Heart right ventricle (tissue), 16 donors: ENCODE data around the gene NSF. TPM values are rescaled to one million over a fixed set of nuclear protein-coding genes. Genes with fewer than 3 reads are reported as not detected.

Experiments used
- ATAC-seq, 8 donors: fragments of 200-7000 bp; cut with Tn5 transposase; one replicate each; pipeline ENCODE4 v1.9.1; 2020; ENCODE audit warnings: mild to moderate bottlenecking in 8 of 8, moderate library complexity in 8 of 8, moderate number of reproducible peaks in 1 of 8
- DNase-seq, 2 donors: peaks; one replicate each; pipeline ENCODE4 v3.0.0-alpha.2; 2020
- H3K27ac ChIP-seq, 10 donors: fragments of 200-600 bp; sonication (generic) in 2 of 10; one replicate each; pipeline versions ENCODE4 v1.5.0 to v1.8.0; 2020 to 2022; ENCODE audit warnings: mild to moderate bottlenecking in 3 of 10
- H3K27me3 ChIP-seq, 7 donors: fragments of 200-600 bp; one replicate each; pipeline ENCODE4 v1.8.0; 2021 to 2022; ENCODE audit warnings: mild to moderate bottlenecking in 2 of 7
- H3K36me3 ChIP-seq, 9 donors: fragments of 200-600 bp; sonication (generic) in 1 of 9; one replicate each; pipeline versions ENCODE4 v1.5.0 to v1.8.0; 2020 to 2022; ENCODE audit warnings: mild to moderate bottlenecking in 2 of 9
- H3K4me1 ChIP-seq, 9 donors: fragments of 200-600 bp; sonication (generic) in 1 of 9; one replicate each; pipeline versions ENCODE4 v1.5.0 to v1.8.0; 2020 to 2022; ENCODE audit warnings: mild to moderate bottlenecking in 4 of 9
- H3K4me3 ChIP-seq, 10 donors: fragments of 200-600 bp; sonication (generic) in 2 of 10; one replicate each; pipeline versions ENCODE4 v1.5.0 to v1.8.0; 2020 to 2022; ENCODE audit warnings: mild to moderate bottlenecking in 7 of 10, moderate library complexity in 2 of 10
- H3K9me3 ChIP-seq, 11 donors: fragments of 200-600 bp in 10 of 11; sonication (generic) in 2 of 11; one replicate each; pipeline versions ENCODE4 v1.5.0 to v1.8.0; 2013 to 2022; ENCODE audit warnings: mild to moderate bottlenecking in 2 of 11, control low read depth in 1 of 11, moderate library complexity in 1 of 11
- WGBS, 2 donors: extraction: QIAGEN DNeasy Blood & Tissue Kit; methylation state at CpG; one replicate each; pipeline ENCODE4 v1.1.7; 2013; ENCODE audit warnings: inconsistent platforms in 1 of 2; 5-methylcytosine and 5-hydroxymethylcytosine counted together
- intact Hi-C, 10 donors: fragments of 100-400 bp; cut with DNase I; formaldehyde crosslinking; loops; one replicate each; pipeline versions ENCODE4 v1.11.1 to v1.14.2; 2022
- polyA plus RNA-seq, 2 donors: library from polyadenylated mRNA; stranded (reverse); fragments of 200-250 nt; gene quantifications; one replicate each; pipeline ENCODE4 v1.2.3, GENCODE V29; 2013
- total RNA-seq, 10 donors: library from RNA; stranded (reverse); fragmentation: NEBNext Ultra II Directional in 3 of 10; extraction: Animal tissue kit (Norgen Biotek cat#: 25700) in 3 of 10; gene quantifications; one replicate each; pipeline versions ENCODE4 v1.2.1 to v1.2.4, GENCODE V29; 2021 to 2023
- TF ChIP-seq, protein P1 (sequence below), 9 donors: fragments of 200-600 bp; sonication (generic) in 2 of 9; IDR thresholded peaks; one replicate each; pipeline versions ENCODE4 v1.5.0 to v1.8.0; 2021 to 2022; ENCODE audit warnings: antibody characterized with exemption in 9 of 9, mild to moderate bottlenecking in 5 of 9, moderate library complexity in 1 of 9
- donor health status: Arrhythmogenic right ventricular cardiomyopathy.
- donor health status: ischemic (EF 13 %, LVEDD 7.1; RV severe dilation, severe dysfunction).
- donor health status: healthy with polysubstance abuse.
- donor health status: DM: no; HTN: yes; CAD: no.
- donor health status: DM: no; HTN: no; CAD: no.
- donor health status: ischemic (EF 25% LVEDD 6.9; RV normal size, moderate dysfunction).
- donor health status: ischemic (EF 25% LVEDD 5.7; RV mildly dilated, moderate dysfunction).
- donor health status: healthy.
- donor health status: DM: yes; HTN: yes; CAD: no.
- donor health status: Ischemic cardiomyopathy.
- donor health status: ischemic (EF 35%, LVEDD 5.7; RV mildly dilated, moderate dysfunction).
- donor health status: nonischemic (EF 11% LVEDD 7.7; RV severe dilation, severe dysfunction).
- donor health status: DM: yes; HTN: yes; CAD: no.
- donor health status: PGD.
- donor health status: ischemic (EF 29% LVEDD 5.4; RV normal size, mild dysfunction).
- donor health status: nonischemic (EF 23%, LVEDD 6.1; RV moderate dilation, normal function).

The NSF gene
- total and polyA plus RNA-seq, 12 donors, result 4.5 to 28.0 (median 19.6) TPM

- Histone ChIP-seq H3K27ac (no peak overlapping the region), H3K9me3 (no peaks in the 10 kb centered on the region), H3K27me3 (no peaks in the 10 kb centered on the region), H3K4me3 (no peak overlapping the region), H3K4me1 (peaks cover 0 to under 1% (median 0%) of the 10 kb centered on the region in 9 donors), H3K36me3 (peaks cover 0 to 81% (median 0%) of the 10 kb centered on the region in 9 donors)
- DNase-seq, result no peak
- ATAC-seq, result no peak
- TF ChIP-seq, protein P1, sequence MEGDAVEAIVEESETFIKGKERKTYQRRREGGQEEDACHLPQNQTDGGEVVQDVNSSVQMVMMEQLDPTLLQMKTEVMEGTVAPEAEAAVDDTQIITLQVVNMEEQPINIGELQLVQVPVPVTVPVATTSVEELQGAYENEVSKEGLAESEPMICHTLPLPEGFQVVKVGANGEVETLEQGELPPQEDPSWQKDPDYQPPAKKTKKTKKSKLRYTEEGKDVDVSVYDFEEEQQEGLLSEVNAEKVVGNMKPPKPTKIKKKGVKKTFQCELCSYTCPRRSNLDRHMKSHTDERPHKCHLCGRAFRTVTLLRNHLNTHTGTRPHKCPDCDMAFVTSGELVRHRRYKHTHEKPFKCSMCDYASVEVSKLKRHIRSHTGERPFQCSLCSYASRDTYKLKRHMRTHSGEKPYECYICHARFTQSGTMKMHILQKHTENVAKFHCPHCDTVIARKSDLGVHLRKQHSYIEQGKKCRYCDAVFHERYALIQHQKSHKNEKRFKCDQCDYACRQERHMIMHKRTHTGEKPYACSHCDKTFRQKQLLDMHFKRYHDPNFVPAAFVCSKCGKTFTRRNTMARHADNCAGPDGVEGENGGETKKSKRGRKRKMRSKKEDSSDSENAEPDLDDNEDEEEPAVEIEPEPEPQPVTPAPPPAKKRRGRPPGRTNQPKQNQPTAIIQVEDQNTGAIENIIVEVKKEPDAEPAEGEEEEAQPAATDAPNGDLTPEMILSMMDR (IDR thresholded peaks at IDR 0.05), result no peak
- WGBS, 2 donors, result 93 to 94% methylated on average over 3 of the region's 3 CpGs
- intact Hi-C loops, result loop anchor here in 2 of 10 donors (10.0 kb wide), 2 partner anchors 69 to 89 kb away; partner anchors contain the start of gene WNT3 (in 1 of the 2)
Measured at GRCh38 chr17:46726206-46726605, 135.7 kb downstream of the NSF start.

GRCh38 chr17:46727572-46728348, 137.3 kb downstream of the NSF start:
- intact Hi-C loops, result loop anchor here in 2 of 10 donors (10.0 kb wide), 2 partner anchors 67 to 87 kb away; partner anchors contain the start of gene WNT3 (in 1 of the 2)
- Histone ChIP-seq H3K27ac (no peak overlapping the region), H3K4me3 (no peak overlapping the region), H3K9me3 (no peaks in the 10 kb centered on the region), H3K27me3 (no peaks in the 10 kb centered on the region), H3K36me3 (peaks cover 0 to 78% (median 0%) of the 10 kb centered on the region in 9 donors), H3K4me1 (no peaks in the 10 kb centered on the region)
- WGBS, 2 donors, result 96 to 98% methylated on average over 4 of the region's 4 CpGs
- DNase-seq (no peak), ATAC-seq (no peak)
- TF ChIP-seq, protein P1 (IDR thresholded peaks at IDR 0.05), result no peak

GRCh38 chr17:46730026-46730425, 139.6 kb downstream of the NSF start:
- H3K4me3 ChIP-seq, result no peak overlapping the region
- ATAC-seq (no peak), DNase-seq (no peak)
- H3K27ac ChIP-seq, result no peak overlapping the region
- H3K9me3 ChIP-seq, result no peaks in the 10 kb centered on the region
- peaks cover 0 to 75% (median 0%) of the 10 kb centered on the region in 9 donors for H3K36me3 ChIP-seq
- H3K27me3 ChIP-seq, result no peaks in the 10 kb centered on the region
- WGBS, 2 donors, result 95 to 98% methylated on average over 2 of the region's 2 CpGs
- H3K4me1 ChIP-seq, result no peaks in the 10 kb centered on the region
- TF ChIP-seq, protein P1 (IDR thresholded peaks at IDR 0.05), result no peak
- intact Hi-C loops, result loop anchor here in 1 of 10 donors (10.0 kb wide), 1 partner anchor 85 kb away; the partner anchor contains the start of gene WNT3

GRCh38 chr17:46730679-46731078, 140.2 kb downstream of the NSF start:
- Histone ChIP-seq H3K9me3 (no peaks in the 10 kb centered on the region), H3K36me3 (peaks cover 0 to 74% (median 0%) of the 10 kb centered on the region in 9 donors), H3K4me1 (peaks cover 0 to 2% (median 0%) of the 10 kb centered on the region in 9 donors), H3K27ac (no peak overlapping the region), H3K4me3 (no peak overlapping the region), H3K27me3 (no peaks in the 10 kb centered on the region)
- ATAC-seq, result no peak
- intact Hi-C loops, result loop anchor here in 1 of 10 donors (10.0 kb wide), 1 partner anchor 84 kb away; the partner anchor contains the start of gene WNT3
- DNase-seq, result no peak
- TF ChIP-seq, protein P1 (IDR thresholded peaks at IDR 0.05), result no peak
- 97 to 100% methylated on average over 1 of the region's 1 CpG for WGBS, 2 donors
